KMS-11 (cell line): Measurements from ENCODE around the gene TNC.

Experiments
- H2AFZ ChIP-seq: fragments of 200-600 bp; sonication (generic); 2 replicates; pipeline ENCODE4 v1.6.1; 2016; ENCODE audit warnings: antibody characterized with exemption, mixed run types, low read depth
- H3K27ac ChIP-seq: fragments of 200-600 bp; sonication (generic); 2 replicates; pipeline ENCODE4 v1.6.1; 2016; ENCODE audit warnings: mild to moderate bottlenecking, mixed run types
- H3K27me3 ChIP-seq: fragments of 200-600 bp; sonication (generic); 2 replicates; pipeline ENCODE4 v1.6.1; 2017; ENCODE audit warnings: mild to moderate bottlenecking, low read depth, mixed run types, moderate library complexity; ENCODE audit not compliant: insufficient read depth
- H3K36me3 ChIP-seq: fragments of 200-600 bp; sonication (generic); 2 replicates; pipeline ENCODE4 v1.6.1; 2017; ENCODE audit warnings: mild to moderate bottlenecking, mixed run types; ENCODE audit not compliant: insufficient read depth
- H3K4me1 ChIP-seq: fragments of 200-600 bp; sonication (generic); 2 replicates; pipeline ENCODE4 v1.6.1; 2016; ENCODE audit warnings: mild to moderate bottlenecking, low read depth, mixed run types; ENCODE audit not compliant: poor library complexity, severe bottlenecking
- H3K4me2 ChIP-seq: fragments of 200-600 bp; sonication (generic); 2 replicates; pipeline ENCODE4 v1.7.0; 2016; ENCODE audit warnings: mild to moderate bottlenecking, mixed run types
- H3K4me3 ChIP-seq: fragments of 200-600 bp; sonication (generic); IDR thresholded peaks from 2 replicates; pipeline ENCODE4 v1.6.1; 2017; ENCODE audit warnings: low read depth, low read length, mixed read lengths; ENCODE audit not compliant: insufficient read depth
- H3K79me2 ChIP-seq: fragments of 200-600 bp; sonication (generic); 2 replicates; pipeline ENCODE4 v1.6.1; 2016; ENCODE audit warnings: low read depth, mixed run types; ENCODE audit not compliant: insufficient read depth
- H3K9ac ChIP-seq: fragments of 200-600 bp; sonication (generic); 2 replicates; pipeline ENCODE4 v1.6.1; 2016; ENCODE audit warnings: mild to moderate bottlenecking, mixed run types
- H4K20me1 ChIP-seq: fragments of 200-600 bp; sonication (generic); 2 replicates; pipeline ENCODE4 v1.6.1; 2016; ENCODE audit warnings: mild to moderate bottlenecking, mixed run types; ENCODE audit not compliant: insufficient read depth
- CTCF ChIP-seq: fragments of 200-600 bp; sonication (generic); conservative IDR thresholded peaks from 2 replicates; pipeline ENCODE4 v1.6.1; 2017; ENCODE audit warnings: low read depth, mild to moderate bottlenecking, antibody characterized with exemption, low read length, moderate library complexity, mixed read lengths

Gene TNC

DNA sequence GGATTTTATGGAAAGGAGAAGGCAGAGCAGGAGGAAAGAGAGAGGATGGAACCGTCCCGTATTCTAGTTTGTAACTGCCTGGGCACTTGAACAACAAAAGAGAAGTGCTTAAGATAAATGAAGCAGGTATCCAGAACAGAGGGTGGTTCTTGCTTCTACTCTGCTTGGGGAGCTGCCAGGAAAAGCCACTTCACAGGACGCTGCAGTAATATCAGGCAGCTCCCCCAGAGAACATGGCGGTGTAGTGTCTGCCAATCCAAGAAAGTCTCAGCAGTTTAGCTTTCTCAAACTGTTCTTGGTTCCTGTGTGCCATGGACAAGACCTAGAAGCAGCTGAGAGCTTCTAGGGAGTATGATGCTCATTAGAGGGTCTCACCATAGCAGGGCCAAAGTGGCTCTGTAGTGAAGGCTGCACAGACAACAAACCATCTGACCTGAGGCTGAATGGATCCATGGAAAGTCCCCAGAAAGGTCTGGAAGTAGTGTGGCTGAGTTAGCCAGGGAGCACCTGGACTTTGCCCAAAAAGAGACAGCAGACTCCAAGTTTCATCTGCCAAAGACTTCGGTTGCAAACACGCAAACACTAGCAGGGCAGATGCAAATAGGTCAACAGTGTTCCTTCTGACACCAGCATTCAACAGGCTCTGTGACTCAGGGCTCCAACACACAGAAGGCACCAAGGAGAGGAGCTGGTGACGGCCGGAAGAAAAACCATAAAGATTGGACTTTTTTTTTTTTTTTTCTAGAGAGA is 115.4 kb downstream of the TNC start:
- Histone ChIP-seq H3K4me1 (no peaks in the 10 kb centered on the region), H3K36me3 (no peaks in the 10 kb centered on the region), H3K27me3 (no peaks in the 10 kb centered on the region), H3K27ac (no peak overlapping the region), H4K20me1 (no peaks in the 10 kb centered on the region), H2AFZ (no peak overlapping the region), H3K4me2 (no peak overlapping the region), H3K4me3 (no peak overlapping the region), H3K79me2 (no peaks in the 10 kb centered on the region), H3K9ac (no peak overlapping the region)
- TF ChIP-seq CTCF: no peak

- TF ChIP-seq CTCF: no peak
- no peak overlapping the region for H3K4me3 ChIP-seq
- H4K20me1 ChIP-seq: no peaks in the 10 kb centered on the region
- no peaks in the 10 kb centered on the region for H3K36me3 ChIP-seq
- no peak overlapping the region for H2AFZ ChIP-seq
- H3K4me2 ChIP-seq: no peak overlapping the region
- no peak overlapping the region for H3K27ac ChIP-seq
- H3K79me2 ChIP-seq: no peaks in the 10 kb centered on the region
- no peaks in the 10 kb centered on the region for H3K4me1 ChIP-seq
- no peaks in the 10 kb centered on the region for H3K27me3 ChIP-seq
- H3K9ac ChIP-seq: no peak overlapping the region
Measured at GRCh38 chr9:115000217-115000639, 117.7 kb downstream of the TNC start.

DNA sequence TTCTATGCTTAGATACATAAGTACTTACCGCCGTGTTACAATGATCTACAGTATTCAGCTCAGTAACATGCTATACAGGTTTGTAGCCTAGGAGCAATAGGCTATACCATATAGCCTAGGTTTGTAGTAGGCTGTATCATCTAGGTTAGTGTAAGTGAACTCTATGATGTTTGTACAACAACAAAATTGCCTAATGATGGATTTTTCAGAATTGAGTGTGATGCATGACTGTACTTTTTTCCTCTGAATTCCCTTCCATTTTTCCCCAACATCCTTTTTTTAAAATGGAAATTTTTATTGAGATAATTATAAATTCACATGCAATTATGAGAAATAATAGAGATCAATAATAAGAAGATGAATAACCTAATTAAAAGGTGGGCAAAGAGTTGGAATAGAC is 119.6 kb downstream of the TNC start:
- TF ChIP-seq CTCF: no peak
- Histone ChIP-seq H3K79me2 (no peaks in the 10 kb centered on the region), H2AFZ (no peak overlapping the region), H3K36me3 (no peaks in the 10 kb centered on the region), H3K27me3 (no peaks in the 10 kb centered on the region), H3K4me2 (no peak overlapping the region), H3K9ac (no peak overlapping the region), H3K27ac (no peak overlapping the region), H3K4me3 (no peak overlapping the region), H3K4me1 (no peaks in the 10 kb centered on the region), H4K20me1 (no peaks in the 10 kb centered on the region)

- no peaks in the 10 kb centered on the region for H4K20me1 ChIP-seq
- no peaks in the 10 kb centered on the region for H3K27me3 ChIP-seq
- H3K27ac ChIP-seq: no peak overlapping the region
- no peak overlapping the region for H3K4me3 ChIP-seq
- TF ChIP-seq CTCF: no peak
- no peaks in the 10 kb centered on the region for H3K36me3 ChIP-seq
- H3K79me2 ChIP-seq: no peaks in the 10 kb centered on the region
- no peaks in the 10 kb centered on the region for H3K4me1 ChIP-seq
- no peak overlapping the region for H3K4me2 ChIP-seq
- no peak overlapping the region for H2AFZ ChIP-seq
- H3K9ac ChIP-seq: no peak overlapping the region
Measured at GRCh38 chr9:114995681-114996221, 122.2 kb downstream of the TNC start.
